Keratinocyte (primary cell): ENCODE measurements around the gene ACP2.

ENCODE experiments used
- CTCF ChIP-seq, 3 experiments: IDR thresholded peaks in 1 of 3; conservative IDR thresholded peaks in 1 of 3; optimal IDR thresholded peaks in 1 of 3; 2 replicates in 2 of 3; 3 replicates in 1 of 3; pipeline versions ENCODE3 to v1.5.1; 2011; ENCODE audit warnings: low read length in 3 of 3, mild to moderate bottlenecking in 3 of 3, moderate library complexity in 2 of 3, control low read depth in 1 of 3, inconsistent platforms in 1 of 3; ENCODE audit not compliant: insufficient read depth in 2 of 3; ENCODE audit errors: extremely low read depth in 1 of 3
- EZH2 ChIP-seq: IDR thresholded peaks from one replicate; pipeline ENCODE4 v1.6.1; 2012; ENCODE audit warnings: inconsistent platforms, mild to moderate bottlenecking, low read length, moderate library complexity

- no peak for TF ChIP-seq CTCF (optimal IDR thresholded peaks at IDR 0.05 in 1 of 3, IDR thresholded peaks at IDR 0.05 in 1 of 3, conservative IDR thresholded peaks at IDR 0.05 in 1 of 3; ENCODE audit: extremely low read depth in 1 of 3, insufficient read depth in 2 of 3, low read length in 3 of 3)
- no peak for TF ChIP-seq EZH2
Observed at GRCh38 chr11:47247502-47247901, 1.1 kb downstream of the ACP2 start.
